DND-41 (cell line): ENCODE results near the gene ADCY2.

Experiments
- ATAC-seq: fragments of 200-7000 bp; cut with Tn5 transposase; 3 replicates; pipeline ENCODE4 v1.9.1; 2021; ENCODE audit warnings: low read depth; ENCODE audit not compliant: insufficient read depth
- DNase-seq: peaks from one replicate; pipeline ENCODE4 v3.0.0-alpha.2; 2020
- H2AFZ ChIP-seq: 2 replicates; pipeline ENCODE4 v1.6.0; 2012; ENCODE audit warnings: low read depth, low read length
- H3K27ac ChIP-seq: 2 replicates; pipeline ENCODE4 v1.5.1; 2012; ENCODE audit warnings: low read length, inconsistent platforms
- H3K27me3 ChIP-seq: fragments of 200-600 bp; sonication (generic); 2 replicates; pipeline ENCODE4 v1.6.0; 2012; ENCODE audit warnings: low read length, mild to moderate bottlenecking, inconsistent platforms; ENCODE audit not compliant: insufficient read depth, poor library complexity
- H3K36me3 ChIP-seq: 2 replicates; pipeline ENCODE4 v1.5.1; 2012; ENCODE audit warnings: low read length, inconsistent platforms; ENCODE audit not compliant: insufficient read depth
- H3K4me1 ChIP-seq: 2 replicates; pipeline ENCODE4 v1.5.1; 2012; ENCODE audit warnings: mild to moderate bottlenecking, low read length; ENCODE audit not compliant: insufficient read depth
- H3K4me2 ChIP-seq: 2 replicates; pipeline ENCODE4 v1.6.0; 2012; ENCODE audit warnings: mild to moderate bottlenecking, moderate library complexity, low read length, inconsistent platforms; ENCODE audit not compliant: insufficient read depth
- H3K4me3 ChIP-seq, 2 experiments: fragments of 200-600 bp in 1 of 2; shearing (Covaris generic) in 1 of 2; 2 replicates each; pipeline ENCODE4 v1.5.1; 2012 to 2016; ENCODE audit warnings: inconsistent platforms in 2 of 2, low read length in 2 of 2, mild to moderate bottlenecking in 2 of 2, low read depth in 1 of 2, moderate library complexity in 1 of 2
- H3K79me2 ChIP-seq: 2 replicates; pipeline ENCODE4 v1.6.0; 2012; ENCODE audit warnings: low read length, inconsistent platforms; ENCODE audit not compliant: insufficient read depth
- H3K9ac ChIP-seq: 2 replicates; pipeline ENCODE4 v1.6.0; 2012; ENCODE audit warnings: low read depth, mild to moderate bottlenecking, inconsistent platforms, low read length, moderate library complexity
- H3K9me3 ChIP-seq: 2 replicates; pipeline ENCODE4 v1.5.1; 2012; ENCODE audit warnings: low read length, moderate library complexity, mild to moderate bottlenecking, inconsistent platforms; ENCODE audit not compliant: insufficient read depth, severe bottlenecking
- H4K20me1 ChIP-seq: 2 replicates; pipeline ENCODE4 v1.6.0; 2012; ENCODE audit warnings: low read length; ENCODE audit not compliant: insufficient read depth
- EZH2 ChIP-seq: IDR thresholded peaks from 3 replicates; pipeline ENCODE4 v1.6.1; 2012; ENCODE audit warnings: borderline replicate concordance, low read depth, mild to moderate bottlenecking, moderate library complexity, low read length, inconsistent platforms; ENCODE audit not compliant: severe bottlenecking
- TF ChIP-seq, protein P1 (sequence below): IDR thresholded peaks from 2 replicates; pipeline ENCODE4 v1.5.1; 2012; ENCODE audit warnings: borderline replicate concordance, low read length, moderate library complexity, mild to moderate bottlenecking; ENCODE audit not compliant: poor library complexity, severe bottlenecking; ENCODE audit errors: extremely low read depth

ADCY2 gene

GRCh38 chr5:7576023-7576715 lies 180.2 kb downstream of the ADCY2 start:
- no peak for DNase-seq
- H3K4me1 ChIP-seq = no peaks in the 10 kb centered on the region
- H3K4me3 ChIP-seq = no peak overlapping the region
- H3K27me3 ChIP-seq = no peaks in the 10 kb centered on the region
- H3K27ac ChIP-seq = no peak overlapping the region
- no peaks in the 10 kb centered on the region for H3K79me2 ChIP-seq
- no peak overlapping the region for H3K9ac ChIP-seq
- H3K4me2 ChIP-seq = no peak overlapping the region
- no peaks in the 10 kb centered on the region for H3K9me3 ChIP-seq
- no peak for ATAC-seq
- H4K20me1 ChIP-seq = no peaks in the 10 kb centered on the region
- TF ChIP-seq EZH2 = no peak
- TF ChIP-seq, protein P1, sequence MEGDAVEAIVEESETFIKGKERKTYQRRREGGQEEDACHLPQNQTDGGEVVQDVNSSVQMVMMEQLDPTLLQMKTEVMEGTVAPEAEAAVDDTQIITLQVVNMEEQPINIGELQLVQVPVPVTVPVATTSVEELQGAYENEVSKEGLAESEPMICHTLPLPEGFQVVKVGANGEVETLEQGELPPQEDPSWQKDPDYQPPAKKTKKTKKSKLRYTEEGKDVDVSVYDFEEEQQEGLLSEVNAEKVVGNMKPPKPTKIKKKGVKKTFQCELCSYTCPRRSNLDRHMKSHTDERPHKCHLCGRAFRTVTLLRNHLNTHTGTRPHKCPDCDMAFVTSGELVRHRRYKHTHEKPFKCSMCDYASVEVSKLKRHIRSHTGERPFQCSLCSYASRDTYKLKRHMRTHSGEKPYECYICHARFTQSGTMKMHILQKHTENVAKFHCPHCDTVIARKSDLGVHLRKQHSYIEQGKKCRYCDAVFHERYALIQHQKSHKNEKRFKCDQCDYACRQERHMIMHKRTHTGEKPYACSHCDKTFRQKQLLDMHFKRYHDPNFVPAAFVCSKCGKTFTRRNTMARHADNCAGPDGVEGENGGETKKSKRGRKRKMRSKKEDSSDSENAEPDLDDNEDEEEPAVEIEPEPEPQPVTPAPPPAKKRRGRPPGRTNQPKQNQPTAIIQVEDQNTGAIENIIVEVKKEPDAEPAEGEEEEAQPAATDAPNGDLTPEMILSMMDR = no peak
- H2AFZ ChIP-seq = no peak overlapping the region
- no peaks in the 10 kb centered on the region for H3K36me3 ChIP-seq

DNA sequence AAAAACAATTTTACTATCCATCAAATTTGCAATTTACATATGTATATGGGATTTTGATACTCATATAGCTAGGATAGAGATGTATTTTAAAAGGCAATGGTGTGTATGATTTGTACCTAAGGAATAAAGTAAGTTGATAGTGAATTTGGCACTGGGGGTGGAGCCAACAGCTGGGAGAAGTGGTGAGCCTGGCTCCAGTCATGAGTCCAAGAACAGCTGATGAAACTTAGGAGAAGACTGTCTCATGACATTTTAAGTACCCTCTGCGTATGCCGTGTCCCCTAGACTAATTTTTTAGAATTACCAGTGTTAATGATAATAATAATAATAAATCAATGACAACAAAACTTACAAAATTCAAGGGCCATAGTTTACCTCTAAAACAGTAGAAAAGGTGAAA lies 181.4 kb downstream of the ADCY2 start:
- H3K4me1 ChIP-seq = no peaks in the 10 kb centered on the region
- no peaks in the 10 kb centered on the region for H4K20me1 ChIP-seq
- no peak overlapping the region for H3K4me2 ChIP-seq
- H3K27me3 ChIP-seq = no peaks in the 10 kb centered on the region
- ATAC-seq (no peak), DNase-seq (no peak)
- no peaks in the 10 kb centered on the region for H3K36me3 ChIP-seq
- H3K9me3 ChIP-seq = no peaks in the 10 kb centered on the region
- TF ChIP-seq, protein P1 = no peak
- H3K27ac ChIP-seq = no peak overlapping the region
- no peak overlapping the region for H3K4me3 ChIP-seq
- no peak overlapping the region for H3K9ac ChIP-seq
- H2AFZ ChIP-seq = no peak overlapping the region
- H3K79me2 ChIP-seq = no peaks in the 10 kb centered on the region

DNA sequence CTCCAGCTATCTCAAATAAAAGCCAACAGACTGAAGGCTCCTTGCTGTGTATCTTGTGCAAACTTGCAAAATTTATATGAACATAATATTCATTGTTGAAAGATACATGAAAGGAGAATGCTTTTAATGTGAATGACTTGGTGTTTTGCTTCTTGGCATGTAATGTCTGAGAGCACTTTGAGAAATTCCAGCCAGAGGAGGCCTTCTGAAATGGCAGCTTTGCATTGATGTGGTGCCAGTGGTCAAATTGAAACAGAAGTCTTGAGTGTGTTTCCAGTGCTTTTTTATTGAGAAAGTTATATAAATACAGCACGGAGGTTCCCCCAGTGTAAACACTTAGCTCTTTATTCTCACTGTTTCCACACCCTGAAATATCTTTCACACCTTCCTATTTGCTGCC lies 182.1 kb downstream of the ADCY2 start:
- H4K20me1 ChIP-seq = no peaks in the 10 kb centered on the region
- H3K4me2 ChIP-seq = no peak overlapping the region
- no peak for DNase-seq
- TF ChIP-seq EZH2 = no peak
- TF ChIP-seq, protein P1 = no peak
- H3K9me3 ChIP-seq = no peaks in the 10 kb centered on the region
- H3K27me3 ChIP-seq = no peaks in the 10 kb centered on the region
- H3K4me1 ChIP-seq = no peaks in the 10 kb centered on the region
- H2AFZ ChIP-seq = no peak overlapping the region
- H3K27ac ChIP-seq = no peak overlapping the region
- ATAC-seq = no peak
- H3K79me2 ChIP-seq = no peaks in the 10 kb centered on the region
- no peak overlapping the region for H3K4me3 ChIP-seq
- H3K36me3 ChIP-seq = no peaks in the 10 kb centered on the region
- no peak overlapping the region for H3K9ac ChIP-seq
